ENCODE data around the gene C10orf90. TPM values are rescaled to one million over a fixed set of nuclear protein-coding genes. Genes with fewer than 3 reads are reported as not detected.
"Not testable (repeated sequence)": the region's sequence is repeated elsewhere in the genome, so short reads cannot be mapped to it uniquely, and the experiment has no call there.

C10orf90 gene
- total RNA-seq, 1 donor from 2014 or later: not detected

DNA sequence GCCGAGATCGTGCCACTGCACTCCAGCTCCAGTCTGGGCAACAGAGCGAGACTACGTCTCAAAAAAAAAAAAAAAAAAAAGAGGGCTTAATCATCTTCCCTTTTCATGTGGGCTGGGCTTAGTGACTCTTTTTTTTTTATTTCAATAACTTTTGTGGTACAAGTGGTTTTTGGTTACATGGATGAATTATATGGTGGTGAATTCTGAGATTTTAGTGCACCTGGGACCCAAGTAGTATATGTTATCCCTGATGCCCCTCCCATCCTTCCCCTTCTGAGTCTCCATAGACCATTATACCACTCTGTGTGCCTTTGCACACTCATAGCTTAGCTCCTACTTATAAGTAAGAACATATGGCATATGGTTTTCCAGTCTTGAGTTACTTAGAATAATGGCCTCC, 277.4 kb downstream of the C10orf90 start:
- no peak for DNase-seq (ENCODE audit: low read depth in 2 of 2)

GRCh38 chr10:126392469-126392868, 278.0 kb downstream of the C10orf90 start:
- no peak for DNase-seq (ENCODE audit: low read depth in 2 of 2)

GRCh38 chr10:126392068-126392467, 278.4 kb downstream of the C10orf90 start:
- no peak for DNase-seq (ENCODE audit: low read depth in 2 of 2)

GRCh38 chr10:126391192-126391885, 279.2 kb downstream of the C10orf90 start:
- peak; percentile 50 to 72 for DNase-seq (ENCODE audit: low read depth in 2 of 2)

- no peak for DNase-seq (ENCODE audit: low read depth in 2 of 2)
Observed at GRCh38 chr10:126390324-126390723, 280.2 kb downstream of the C10orf90 start.

GRCh38 chr10:126387931-126388911, 282.3 kb downstream of the C10orf90 start, which contains the start of gene ADAM12:
Gene ADAM12 (minus strand): TSS chr10:126388477. CDS start chr10:126388145, 332 bp downstream.
- peak; percentile 37 to 57 for DNase-seq (ENCODE audit: low read depth in 2 of 2)

- peak; percentile 57 to 66 for DNase-seq (ENCODE audit: low read depth in 2 of 2)
Observed at GRCh38 chr10:126387041-126387921, 283.2 kb downstream of the C10orf90 start.

DNA sequence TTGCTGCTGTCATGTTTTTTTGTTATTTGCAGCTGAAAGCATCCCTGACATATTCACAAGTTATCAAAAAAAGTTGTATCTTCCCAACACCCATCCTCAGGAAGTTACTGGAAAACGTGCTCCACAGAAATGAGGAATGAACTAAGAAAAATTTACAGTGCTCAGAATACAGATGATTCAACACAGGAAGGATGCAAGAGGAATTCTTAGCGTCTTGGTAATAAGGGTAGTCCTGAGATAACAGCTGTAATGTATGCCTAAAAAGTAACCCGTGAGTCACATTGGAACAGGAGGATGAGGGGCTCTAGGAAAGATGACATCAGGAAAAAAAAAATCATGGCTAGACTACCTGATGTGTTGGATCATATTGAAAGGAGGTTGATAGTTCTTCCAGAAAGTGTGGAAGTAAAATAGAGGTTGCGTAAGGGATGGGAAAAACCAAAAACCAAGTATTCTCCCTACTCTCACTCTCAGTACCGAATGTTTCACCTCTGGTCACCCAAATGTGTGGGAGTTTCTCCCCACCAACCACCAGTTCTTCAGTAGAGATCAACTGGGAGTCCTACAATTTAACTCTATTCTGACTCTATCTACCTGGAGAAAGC, 286.1 kb downstream of the C10orf90 start:
- peak in 1 of 2 donors; percentile 23 for DNase-seq (ENCODE audit: low read depth in 2 of 2)

DNA sequence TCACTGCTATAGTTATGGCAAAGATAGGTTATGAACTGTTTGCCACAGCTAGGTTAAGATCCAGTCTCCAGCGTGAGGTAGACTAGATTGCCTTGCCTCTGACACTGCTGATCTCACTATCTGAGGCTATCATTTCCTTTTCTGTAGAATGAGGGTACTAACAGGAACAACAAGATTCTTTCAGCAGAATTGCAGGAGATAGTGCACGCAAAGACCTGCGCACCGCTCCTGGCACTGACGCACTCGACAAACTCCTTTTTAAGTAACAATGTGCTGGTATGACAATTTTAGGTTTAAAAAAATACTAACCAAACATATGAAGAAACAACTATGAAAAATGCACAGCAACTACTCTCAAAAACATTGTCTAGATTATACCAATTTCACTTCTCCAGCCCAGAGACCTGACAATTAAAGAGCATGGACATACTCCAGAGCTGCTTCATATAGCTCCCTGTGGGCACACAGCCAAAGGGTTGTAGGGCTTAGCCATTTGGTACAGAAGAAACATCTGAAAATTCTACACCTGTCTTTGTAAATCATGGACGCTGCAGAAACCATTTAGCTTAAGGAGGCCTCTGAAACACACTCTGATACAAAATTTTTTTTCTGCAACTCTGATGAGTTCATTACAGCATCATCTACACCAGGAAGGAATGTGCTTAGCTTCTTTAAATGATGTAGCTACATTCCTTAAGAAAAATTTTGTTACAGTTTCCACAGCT, 290.0 kb downstream of the C10orf90 start:
- DNase-seq (ENCODE audit: low read depth in 2 of 2): no peak

- DNase-seq (ENCODE audit: low read depth in 2 of 2): not testable (repeated sequence)
Observed at GRCh38 chr10:126379166-126379565, 291.3 kb downstream of the C10orf90 start.

- DNase-seq (ENCODE audit: low read depth in 2 of 2): no peak
Observed at GRCh38 chr10:126376956-126377355, 293.5 kb downstream of the C10orf90 start.

DNA sequence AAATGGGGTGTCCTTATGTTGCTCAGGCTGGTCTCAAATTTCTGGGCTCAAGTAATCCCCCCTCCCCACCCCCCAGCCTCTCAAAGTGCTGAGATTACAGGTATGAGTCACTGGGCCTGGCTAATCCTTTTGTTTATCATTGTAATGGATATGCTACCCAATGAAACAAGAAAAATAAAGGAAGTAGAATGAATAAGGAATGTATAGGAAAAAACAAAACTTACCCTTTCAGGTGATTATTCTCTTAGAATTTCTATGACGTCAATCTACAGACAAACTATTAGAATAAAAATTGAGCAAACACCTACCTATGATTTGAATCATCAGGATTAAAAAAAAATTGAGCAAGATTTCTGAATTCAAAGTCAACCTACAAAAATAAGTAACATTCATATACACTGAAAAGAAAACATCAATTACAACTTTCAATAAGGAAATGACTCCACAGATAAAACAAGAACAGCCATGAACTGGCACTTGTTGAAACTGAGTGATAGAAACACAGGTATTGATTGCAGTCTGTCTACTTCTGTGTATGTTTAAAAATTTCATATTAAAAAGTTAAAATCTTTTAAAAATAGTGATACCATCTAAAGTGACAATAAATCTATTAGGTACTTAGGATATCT, 294.5 kb downstream of the C10orf90 start:
- no peak for DNase-seq (ENCODE audit: low read depth in 2 of 2)

DNA sequence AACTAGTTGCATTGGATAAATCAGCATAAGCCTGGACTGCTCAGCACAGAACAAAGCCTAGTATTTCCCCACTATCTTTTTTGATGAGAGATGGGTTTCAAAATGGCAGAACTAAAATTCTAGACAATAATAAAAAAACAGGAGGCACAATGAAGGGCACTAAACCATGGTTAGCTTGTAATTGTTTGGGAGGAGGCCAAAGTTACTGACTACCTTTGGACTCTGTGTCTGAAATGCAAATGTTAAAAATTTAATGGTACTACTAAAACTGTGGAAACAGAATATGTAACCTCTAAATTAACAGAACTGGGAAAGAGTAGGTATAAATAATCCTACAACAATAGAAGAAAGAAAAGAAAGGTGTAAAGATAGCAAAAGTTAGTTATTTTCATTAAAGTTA, 295.2 kb downstream of the C10orf90 start:
- no peak for DNase-seq (ENCODE audit: low read depth in 2 of 2)

Other genes starting within 250 kb of the C10orf90 start
- gene DOCK1, start 234.7 kb upstream of the C10orf90 start, total RNA-seq: 62.3 and 81.5 TPM in 2 replicates

Measured in lung microvascular endothelial cell (primary cell).